Left hindlimb (tissue), 1 donor: Measurements from ENCODE around the gene WFS1.

Source experiments
- DNase-seq: peaks from one replicate; pipeline ENCODE4 v3.0.0-alpha.2; 2018

Gene WFS1

DNA sequence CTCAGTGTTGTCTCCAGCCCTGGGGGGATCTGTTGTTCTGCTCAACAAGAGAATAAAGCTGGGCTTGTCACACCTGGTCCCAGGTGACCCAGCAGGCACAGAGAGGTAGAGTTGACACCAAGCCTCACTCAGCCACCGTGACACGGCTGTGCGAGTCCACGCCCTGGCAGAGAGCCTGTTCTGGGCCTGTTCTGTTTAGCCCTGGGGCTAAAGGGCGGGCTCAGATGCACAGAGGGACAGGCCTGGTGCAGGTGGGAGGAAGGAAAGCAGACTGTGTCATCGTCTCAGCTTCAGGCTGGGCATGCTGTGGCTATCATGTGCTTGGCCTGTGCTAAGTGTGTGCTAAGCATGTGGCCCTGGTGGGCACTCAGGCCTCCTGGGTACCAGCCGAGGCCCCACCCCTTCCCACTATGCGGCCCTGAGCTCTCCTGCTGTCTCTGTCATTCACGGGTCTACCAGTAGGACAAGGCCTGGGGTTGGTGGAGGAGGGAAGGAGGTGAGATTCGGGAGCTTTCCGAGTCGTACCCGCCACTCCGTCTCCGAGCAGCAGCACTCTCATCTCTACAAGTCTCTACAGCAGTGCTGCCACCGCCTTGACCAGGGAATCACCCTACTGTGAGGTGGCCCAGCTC lies 10.8 kb downstream of the WFS1 start:
- no peak for DNase-seq

DNA sequence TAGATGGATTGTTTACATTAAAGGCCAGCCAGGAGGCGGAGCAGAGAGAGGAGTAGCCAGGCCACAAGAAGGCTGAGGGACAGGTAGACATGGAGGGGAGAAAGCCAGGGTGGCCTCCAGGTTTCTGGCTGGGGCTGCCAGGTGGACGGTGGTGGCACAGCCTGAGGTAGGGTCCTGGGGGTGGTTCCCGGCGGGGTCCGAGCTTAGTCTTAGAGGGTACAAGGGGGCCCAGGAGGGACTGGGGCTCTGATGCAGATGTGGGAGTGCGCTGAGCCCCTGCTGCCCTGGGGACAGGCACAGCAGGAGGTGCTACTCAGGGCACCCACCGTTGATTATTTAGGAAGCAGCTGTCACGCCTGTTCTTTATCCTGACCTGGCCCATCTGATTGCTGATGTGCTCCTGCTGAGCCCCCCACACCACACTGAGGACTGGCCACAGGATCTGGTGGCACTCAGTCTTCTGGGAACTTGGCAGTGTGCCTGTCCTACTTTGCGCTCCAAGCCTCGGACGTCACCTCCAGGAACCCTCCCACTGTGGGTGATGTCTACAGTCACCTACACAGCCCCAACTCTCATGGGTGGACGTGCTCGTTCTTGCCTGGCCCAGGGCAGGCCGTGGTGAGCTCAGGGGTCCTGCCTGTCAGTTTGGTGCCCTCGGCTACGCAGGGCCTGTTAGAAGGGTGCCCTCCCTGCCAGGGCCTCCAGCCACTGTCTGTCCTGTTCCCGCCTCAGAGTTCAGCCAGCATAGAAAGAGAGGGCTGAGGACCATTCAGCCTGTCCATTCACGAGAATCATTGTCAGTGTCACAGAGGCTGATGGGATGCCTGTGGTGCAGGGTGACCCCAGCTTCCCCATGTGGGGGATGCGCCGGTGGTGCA lies 12.0 kb downstream of the WFS1 start:
- DNase-seq = no peak

DNA sequence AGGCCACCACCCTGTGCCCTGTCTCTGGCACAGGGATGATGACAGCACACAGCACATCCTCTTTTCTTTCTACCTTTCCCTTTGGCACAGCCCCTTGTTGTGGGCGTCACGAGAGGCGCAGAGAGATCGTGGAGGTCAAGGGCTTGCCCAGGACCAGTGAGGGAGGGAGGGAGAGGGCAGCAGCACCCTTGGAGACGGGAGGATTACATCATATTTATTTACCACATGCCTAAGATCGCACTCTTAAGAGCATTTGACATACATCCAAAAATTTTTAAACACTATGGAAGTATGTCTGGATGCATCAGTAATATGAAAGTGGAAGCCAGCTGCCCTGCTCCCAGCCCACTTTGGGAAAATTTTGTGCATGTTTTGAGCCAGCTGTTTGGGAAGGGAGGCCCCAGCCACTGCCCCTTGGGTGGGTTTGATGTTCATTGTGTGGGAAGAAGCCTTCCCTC lies 12.7 kb downstream of the WFS1 start:
- DNase-seq = no peak

DNA sequence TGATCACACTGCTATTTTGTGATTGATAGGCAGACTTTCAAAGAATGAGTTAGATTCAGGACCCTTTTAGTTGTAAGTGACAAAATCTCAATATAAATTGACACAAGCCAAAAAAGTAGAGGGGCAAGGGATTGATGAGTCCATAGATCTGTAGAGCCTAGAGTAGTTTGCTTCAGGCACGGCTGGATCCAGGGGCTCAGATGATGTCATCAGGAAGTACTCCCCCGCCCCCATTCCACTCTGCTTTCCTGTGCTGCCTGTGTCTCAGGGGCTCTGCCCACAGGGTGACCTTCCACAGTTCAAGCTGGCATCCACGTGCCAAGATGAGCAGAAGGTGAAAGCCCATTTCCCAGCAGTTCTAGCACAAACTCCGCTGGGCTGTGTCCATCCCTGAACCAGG lies 13.6 kb downstream of the WFS1 start:
- DNase-seq = no peak

DNA sequence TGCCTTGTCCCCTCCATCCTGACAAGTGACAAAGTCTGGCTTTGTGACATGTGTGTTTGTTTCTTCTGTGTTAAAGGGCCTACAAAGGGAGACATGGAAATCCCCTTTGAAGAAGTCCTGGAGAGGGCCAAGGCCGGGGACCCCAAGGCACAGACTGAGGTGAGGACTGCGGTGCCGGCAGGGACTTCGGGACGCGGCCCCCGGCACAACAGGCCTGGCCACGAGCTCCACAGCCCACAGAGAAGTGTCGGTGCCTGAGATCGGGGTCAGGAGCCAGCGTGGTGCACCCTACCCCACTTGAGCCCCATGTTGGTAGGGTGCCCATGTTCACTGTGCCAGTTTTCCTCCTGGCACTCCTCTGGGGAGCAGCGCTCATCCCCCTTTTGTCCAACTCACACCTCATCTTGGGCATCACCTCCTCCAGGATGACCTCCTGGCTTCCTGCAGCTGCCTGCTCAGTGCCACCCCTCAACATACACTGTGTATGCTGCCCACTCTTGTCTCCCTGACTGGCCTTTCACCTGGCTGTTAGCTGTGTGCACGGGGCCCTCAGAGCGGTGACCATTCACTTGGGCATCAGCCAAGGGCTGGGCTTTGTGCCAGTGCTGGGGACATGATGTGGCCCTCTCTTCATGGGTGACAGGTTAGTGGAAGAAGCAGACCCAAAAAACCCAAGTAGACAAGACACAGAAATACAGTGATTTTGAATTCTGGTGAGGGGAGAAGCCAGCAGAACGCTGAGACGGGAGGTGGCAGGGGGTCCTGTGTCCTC lies 17.6 kb downstream of the WFS1 start:
- DNase-seq = no peak

DNA sequence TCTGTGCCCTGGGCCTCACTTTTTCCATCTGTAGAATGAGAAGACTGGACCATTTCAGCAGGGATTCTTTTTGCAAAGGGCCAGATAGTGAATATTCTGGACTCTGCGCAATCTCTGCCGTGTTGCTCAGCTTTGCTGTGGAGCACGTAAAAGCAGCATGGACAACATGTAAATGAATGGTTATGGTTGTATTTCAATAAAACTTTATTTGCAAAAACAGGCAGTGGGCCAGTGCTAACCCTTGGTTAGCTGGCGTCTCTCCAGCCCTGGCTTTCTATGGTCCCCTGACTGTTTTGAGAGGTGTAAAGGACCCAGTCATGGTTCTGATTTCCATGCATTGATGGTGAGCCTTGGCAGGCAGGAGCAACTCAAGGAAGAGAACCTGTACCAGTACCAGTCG lies 18.7 kb downstream of the WFS1 start:
- DNase-seq = no peak

DNA sequence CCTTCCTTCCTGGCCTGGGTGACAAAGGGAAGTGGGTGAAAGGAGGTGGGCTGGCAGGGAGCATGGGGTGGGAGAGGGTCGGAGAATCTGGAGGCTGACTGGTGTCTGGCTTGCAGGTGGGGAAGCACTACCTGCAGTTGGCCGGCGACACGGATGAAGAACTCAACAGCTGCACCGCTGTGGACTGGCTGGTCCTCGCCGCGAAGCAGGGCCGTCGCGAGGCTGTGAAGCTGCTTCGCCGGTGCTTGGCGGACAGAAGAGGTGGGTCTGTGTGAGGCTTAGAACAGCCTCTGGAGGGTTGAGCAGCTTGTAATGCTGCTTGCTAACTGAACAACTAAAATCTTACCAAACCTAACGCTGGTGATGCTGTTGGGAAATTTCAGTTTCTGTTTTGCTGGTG lies 19.2 kb downstream of the WFS1 start:
- DNase-seq = no peak

DNA sequence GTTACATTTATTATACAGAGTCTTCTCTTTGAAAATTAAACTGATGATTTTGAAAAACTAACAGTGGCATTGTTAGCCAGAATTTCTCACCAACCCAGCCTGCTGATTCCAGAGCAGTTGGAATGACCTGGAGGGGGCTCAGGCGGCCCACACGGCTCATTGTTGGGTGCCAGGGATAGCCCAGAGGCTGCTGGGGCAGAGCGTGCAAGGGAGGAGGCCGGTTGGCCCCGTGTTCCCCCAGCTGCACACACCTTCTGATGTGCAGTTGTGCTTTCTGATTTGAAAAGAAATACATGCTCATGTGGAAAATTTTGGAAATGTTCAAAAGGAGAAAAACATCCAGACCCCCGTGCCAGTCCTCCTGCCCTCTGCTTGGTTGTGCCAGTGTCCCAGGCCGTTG lies 20.6 kb downstream of the WFS1 start:
- DNase-seq = no peak

DNA sequence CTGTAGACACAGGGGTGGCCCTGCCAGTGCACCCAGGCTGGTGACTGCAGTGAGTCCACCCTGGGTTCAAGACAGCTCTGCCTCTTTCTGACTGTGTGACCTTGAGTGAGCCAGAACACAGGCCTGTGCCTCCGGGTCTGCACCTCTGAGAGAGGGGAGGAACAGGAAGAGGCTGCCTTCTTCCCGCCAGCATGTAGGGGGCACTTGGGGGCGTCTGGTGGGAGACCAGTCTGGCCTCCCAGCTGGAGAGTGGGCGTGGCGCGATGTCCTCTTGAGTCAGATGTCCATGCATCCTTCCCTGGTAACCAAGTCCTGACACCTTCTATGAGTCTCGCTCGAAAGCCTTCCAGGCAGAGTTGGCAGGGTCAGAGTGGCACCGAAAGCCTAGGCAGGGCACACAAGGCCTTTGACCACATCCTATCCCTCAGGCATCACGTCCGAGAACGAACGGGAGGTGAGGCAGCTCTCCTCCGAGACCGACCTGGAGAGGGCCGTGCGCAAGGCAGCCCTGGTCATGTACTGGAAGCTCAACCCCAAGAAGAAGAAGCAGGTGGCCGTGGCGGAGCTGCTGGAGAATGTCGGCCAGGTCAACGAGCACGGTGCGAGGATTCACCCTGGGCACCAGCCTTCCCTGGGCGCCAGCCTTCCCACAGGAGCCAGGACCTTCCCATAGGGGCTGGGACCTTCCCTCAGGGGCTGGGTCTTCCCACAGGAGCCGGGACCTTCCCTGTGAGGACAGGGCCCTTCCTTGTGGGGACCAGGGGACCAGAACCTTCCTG lies 21.3 kb downstream of the WFS1 start:
- no peak for DNase-seq

DNA sequence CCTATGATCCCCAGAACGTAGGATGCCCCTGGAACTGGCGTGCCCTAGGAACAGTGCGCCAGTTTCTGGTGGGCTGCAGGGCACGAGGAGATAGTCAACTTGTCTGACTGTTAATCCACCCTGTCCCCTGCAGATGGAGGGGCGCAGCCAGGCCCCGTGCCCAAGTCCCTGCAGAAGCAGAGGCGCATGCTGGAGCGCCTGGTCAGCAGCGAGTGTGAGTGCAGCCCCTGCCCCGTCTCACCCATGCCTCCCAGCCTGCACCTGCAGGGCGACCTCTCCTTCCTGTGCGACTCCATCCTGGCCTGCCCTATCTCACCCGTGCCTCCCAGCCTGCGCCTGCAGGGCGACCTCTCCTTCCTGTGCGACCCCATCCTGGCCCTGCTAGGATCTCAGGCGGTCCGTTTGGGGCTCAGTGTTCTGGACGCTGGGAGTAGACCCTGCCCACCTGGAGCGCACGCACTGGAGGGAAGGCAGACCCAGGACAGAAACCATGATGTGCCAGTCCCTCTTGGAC lies 22.2 kb downstream of the WFS1 start:
- DNase-seq = no peak

DNA sequence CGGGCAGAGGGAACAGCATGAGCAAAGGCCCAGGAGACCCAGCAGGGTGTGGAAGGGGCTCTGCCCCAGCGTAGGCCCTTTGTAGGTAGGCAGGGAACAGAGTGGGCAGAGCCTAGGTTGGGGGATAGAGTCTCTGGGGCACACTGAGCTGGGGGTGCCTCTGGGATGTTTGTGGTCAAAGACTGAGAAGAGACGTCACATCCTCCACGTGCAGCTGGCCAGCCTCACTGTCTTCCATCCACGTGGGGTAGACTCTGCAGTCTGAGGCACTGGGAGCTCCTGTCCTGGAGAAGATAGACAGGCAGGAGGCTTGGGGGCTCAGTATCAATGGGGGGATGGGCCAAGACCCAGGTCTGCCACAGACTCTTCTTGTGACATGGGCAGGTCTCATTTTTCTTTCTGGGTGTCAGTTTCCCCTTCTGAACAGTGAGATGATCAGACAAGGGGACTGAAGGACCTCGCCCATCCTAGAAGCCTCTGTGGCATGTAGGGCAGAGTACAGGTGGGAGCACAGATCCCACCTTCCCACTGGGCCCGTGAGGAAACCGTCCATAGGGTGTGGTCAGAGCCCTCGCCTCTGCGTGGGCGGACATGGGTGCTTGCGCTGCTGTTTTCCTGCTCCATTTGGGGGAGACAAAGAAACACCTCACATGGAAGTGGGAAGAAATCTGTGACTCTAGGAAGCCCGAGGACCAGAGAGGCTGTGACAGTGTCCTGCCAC lies 22.9 kb downstream of the WFS1 start:
- no peak for DNase-seq

DNA sequence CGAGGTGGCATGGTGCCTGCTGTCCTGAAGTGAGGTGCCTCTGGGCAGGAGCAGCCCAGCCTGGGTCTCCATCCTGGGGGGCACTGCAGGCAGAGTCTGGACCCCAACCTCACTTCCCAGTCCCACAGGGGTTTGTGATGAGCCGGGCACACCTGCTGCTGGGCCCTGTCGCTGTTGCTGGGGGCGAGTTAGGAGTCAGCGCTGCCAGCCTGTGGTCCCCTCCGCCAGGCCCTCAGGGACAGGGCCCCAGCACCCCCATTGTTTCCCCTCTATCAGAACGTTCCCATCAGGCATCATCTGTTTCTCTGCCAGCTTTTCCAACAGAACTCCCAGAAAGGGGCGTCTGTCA lies 23.4 kb downstream of the WFS1 start:
- DNase-seq = no peak

DNA sequence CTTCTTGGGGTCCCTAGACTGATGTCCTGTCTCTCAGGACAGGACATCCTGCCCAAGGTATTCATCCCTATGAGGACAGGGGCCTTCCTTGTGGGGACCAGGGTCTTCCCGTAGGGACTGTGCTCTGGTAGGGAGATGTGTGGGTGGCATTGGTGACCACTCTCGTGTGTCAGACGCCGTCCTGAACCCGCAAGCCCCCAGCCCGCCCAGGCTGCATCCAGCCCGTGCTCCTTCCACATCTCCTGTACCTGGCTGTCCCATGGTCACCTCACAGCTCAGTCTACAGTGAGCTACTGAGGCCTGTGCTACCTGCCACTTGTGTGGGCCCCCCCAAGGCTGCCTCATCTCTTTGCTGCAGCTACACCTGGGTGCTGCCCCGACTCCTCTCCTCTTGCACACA lies 24.0 kb downstream of the WFS1 start:
- DNase-seq = no peak

DNA sequence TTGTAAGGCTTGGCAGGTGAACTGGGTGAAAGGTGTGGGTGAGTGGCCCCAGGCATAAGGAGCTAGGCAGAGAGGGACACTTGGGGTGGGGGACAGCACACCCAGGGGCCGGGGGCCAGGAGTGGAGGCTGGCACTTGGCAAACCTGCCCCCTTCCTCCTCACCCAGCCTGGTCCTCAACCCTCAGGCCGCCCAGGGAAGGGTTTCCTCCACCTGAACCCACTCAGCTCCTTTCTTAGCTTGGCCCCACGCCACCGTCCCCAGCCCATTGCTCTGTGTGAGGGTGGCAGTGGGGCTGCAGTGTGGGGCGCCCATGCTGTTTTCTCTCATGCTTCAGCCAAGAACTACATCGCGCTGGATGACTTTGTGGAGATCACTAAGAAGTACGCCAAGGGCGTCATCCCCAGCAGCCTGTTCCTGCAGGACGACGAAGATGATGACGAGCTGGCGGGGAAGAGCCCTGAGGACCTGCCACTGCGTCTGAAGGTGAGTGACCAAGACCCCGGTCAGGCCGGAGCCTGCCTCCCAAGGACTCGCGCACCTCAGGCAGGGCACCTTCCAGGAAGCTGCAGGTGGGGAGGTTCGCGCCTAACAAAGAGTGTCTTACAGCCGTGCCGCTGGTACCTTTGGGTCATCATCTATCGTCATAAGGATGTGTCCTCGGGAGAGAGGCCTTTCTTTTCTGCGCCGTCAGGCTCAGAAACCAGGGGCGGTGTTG lies 25.2 kb downstream of the WFS1 start:
- no peak for DNase-seq

DNA sequence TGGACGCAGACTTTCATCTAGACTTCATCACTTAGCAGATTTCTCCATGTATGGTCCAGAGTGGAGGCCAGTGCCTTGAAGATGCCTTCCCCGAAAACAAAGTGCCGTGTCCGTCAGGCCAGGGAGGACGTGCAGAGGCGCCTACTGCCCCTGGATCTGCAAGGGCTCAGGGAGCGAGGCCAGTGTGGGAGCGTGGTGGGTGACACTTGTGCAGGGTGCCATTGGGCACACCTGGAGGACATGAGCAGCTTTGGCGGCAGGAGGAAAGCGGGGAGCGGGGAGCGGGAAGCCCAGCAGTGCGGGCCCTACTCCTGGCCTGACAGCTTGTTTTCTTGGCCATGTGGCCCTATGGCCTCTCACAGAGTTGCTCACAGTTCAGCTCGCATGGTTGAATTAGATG lies 25.8 kb downstream of the WFS1 start:
- no peak for DNase-seq

DNA sequence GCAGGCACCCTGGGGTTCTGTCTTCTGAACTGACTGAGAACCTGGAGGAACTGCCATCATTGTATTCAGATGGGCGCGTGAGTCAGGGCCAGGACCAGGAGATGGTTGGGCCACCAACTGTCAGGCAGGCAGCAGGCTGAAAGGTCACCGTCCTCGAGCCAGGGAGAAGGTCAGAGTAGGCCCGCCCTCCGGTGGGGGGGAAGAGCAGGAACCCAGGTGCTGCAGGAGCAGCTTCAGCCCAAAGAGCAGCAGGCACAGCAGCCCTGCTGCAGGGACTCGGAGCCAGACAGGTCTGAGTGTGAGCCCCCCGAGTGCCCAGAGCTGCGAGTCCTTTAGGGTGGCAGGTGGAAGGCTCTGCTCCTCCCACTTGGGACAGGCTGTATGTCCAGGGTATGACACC lies 26.4 kb downstream of the WFS1 start:
- no peak for DNase-seq

DNA sequence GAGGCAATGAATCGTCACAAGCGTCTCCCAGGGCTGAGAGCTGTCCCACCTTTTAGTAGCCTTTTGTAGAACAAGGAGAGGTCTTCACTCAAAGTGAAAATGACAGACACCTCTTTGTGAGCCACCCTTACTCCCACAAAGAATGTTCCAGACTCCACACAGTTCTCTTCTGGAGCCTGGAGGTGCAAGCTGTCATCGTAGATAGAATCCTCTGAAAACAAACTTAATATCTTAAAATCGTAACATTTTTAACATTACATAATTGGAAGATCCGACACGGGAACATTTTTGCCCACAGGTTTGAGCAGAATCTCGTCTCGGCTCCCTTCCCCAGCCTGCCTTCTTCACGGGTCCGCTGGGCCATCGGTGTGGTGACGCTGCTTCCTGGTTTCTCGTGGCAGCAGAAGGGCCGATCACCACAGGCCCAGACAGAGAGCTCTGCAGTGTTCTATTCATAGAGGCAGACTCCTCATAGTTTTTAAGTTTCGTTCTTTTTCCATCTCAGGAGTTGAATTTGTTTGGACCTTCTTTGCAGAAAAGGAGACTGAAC lies 27.7 kb downstream of the WFS1 start:
- DNase-seq = no peak

DNA sequence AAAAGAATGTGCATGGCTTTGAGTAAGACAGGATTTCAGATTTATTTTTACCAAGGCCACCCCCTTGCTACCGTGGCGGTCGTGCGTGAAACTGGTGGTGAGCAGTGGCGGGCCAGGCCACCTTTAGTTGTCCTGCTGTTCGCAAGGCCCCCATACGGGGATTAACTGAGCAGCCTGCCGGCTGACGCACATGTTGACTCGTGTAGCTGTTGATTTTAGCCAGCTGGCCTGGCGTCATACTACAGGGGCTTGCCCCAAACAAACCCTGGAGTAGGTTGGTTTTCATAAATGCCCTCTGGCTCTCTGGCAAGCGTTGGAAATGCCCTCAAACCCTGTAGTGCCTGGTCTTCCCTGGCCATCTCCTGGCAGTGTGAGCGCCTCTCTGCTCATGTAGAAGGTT lies 28.4 kb downstream of the WFS1 start:
- no peak for DNase-seq

DNA sequence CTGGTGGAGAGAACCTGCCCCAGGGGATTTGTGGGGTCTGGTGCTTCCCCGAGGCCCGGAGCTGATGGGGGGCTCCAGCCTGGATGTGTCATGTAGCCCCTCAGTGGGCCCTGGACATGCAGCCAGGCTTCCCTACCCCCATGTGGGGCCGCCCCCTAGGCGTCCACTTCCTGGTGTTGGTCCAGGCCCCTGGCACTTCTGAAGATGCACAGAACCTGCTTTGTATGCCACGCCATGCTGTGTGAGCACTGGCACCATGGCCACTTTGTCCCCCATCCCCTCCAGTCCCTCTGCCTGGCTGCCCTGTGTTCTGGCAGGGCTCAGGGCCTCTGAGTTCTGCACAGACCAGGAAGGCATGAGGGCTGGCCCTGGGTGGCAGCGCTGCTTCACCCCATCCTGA lies 29.2 kb downstream of the WFS1 start:
- DNase-seq = no peak

DNA sequence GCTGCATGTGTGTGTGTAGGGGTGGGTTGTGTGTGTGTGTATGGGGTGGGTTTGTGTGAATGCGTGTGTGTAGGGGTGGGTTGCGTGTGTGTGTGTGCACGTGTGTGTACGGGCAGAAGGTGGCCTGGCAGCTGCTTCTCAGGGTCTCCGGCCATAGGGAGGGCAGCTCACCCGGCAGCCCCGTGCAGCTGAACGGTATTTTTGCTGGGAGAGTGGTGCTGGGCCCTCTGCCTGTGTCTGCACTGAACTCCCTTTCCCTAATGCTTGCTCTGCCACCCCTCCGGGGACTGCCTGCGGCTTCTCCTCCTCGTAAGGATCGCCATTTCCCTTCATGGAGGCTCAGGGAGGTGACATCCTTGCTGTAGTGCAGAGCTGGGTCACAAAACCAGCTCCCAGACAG lies 30.2 kb downstream of the WFS1 start:
- no peak for DNase-seq

DNA sequence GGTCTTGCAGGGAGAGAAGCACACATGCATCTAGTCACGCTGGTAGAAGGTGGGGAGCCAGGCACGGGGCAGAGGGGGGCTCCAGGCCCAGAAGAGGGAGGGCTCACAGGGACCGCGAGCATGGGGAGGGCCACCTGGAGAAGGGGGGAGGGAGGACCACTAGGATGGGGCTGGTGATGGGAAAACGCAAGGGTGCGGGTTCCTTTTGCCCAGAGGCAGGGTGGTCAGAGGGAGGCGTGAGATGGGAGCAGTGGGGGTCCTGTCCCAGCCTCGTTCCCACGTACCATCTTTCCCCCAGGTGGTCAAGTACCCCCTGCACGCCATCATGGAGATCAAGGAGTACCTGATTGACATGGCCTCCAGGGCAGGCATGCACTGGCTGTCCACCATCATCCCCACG lies 30.7 kb downstream of the WFS1 start:
- DNase-seq = no peak
